B cell (primary cell): ENCODE data around the gene FAM3A.

Experiments
- EZH2 ChIP-seq: IDR thresholded peaks from 2 replicates; pipeline ENCODE4 v1.6.1; 2012; ENCODE audit warnings: borderline replicate concordance, low read depth, mild to moderate bottlenecking, moderate library complexity, low read length; ENCODE audit not compliant: insufficient read depth, poor library complexity, severe bottlenecking
- TF ChIP-seq, protein P1 (sequence below): fragments of 200-600 bp; IDR thresholded peaks from one replicate; pipeline ENCODE4 v1.8.0; 2022; ENCODE audit warnings: antibody characterized with exemption, mild to moderate bottlenecking

DNA sequence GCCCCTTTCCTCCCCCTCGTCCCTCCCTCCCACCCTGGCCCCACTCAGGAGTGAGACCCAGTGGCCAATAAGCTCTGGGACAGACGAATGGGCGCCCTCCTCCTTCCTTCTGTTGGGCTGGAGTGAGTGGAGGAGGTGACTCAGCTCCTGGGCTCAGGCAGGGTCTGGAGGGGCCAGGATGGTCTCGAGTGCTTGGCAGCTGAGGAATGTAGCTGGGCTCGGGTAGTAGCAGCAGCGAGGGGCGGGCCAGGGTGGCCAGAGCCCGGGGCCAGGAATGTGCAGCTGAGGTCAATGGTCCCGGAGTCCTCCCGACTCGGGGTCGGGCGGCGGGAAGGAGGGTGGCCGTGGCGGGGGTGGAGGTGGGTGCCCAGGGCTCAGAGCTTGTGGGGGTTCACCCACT, 15.6 kb upstream of the FAM3A start:
- TF ChIP-seq, protein P1, sequence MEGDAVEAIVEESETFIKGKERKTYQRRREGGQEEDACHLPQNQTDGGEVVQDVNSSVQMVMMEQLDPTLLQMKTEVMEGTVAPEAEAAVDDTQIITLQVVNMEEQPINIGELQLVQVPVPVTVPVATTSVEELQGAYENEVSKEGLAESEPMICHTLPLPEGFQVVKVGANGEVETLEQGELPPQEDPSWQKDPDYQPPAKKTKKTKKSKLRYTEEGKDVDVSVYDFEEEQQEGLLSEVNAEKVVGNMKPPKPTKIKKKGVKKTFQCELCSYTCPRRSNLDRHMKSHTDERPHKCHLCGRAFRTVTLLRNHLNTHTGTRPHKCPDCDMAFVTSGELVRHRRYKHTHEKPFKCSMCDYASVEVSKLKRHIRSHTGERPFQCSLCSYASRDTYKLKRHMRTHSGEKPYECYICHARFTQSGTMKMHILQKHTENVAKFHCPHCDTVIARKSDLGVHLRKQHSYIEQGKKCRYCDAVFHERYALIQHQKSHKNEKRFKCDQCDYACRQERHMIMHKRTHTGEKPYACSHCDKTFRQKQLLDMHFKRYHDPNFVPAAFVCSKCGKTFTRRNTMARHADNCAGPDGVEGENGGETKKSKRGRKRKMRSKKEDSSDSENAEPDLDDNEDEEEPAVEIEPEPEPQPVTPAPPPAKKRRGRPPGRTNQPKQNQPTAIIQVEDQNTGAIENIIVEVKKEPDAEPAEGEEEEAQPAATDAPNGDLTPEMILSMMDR, result no peak
- no peak for TF ChIP-seq EZH2
